ENCODE measurements around the gene PCDHGB7.

GRCh38 chr5:141374627-141375026 lies 42.9 kb upstream of the PCDHGB7 start:
- no peak for TF ChIP-seq POLR2AphosphoS5 (IDR thresholded peaks at IDR 0.05)
- no peak for TF ChIP-seq POLR2A (IDR thresholded peaks at IDR 0.05)
- TF ChIP-seq CTCF (IDR thresholded peaks at IDR 0.05): no peak
